RPMI8226 (cell line): ENCODE results near the gene SSNA1.

Experiments
- DNase-seq: peaks from one replicate; pipeline ENCODE4 v3.0.0-alpha.2; 2015

Gene SSNA1

DNA sequence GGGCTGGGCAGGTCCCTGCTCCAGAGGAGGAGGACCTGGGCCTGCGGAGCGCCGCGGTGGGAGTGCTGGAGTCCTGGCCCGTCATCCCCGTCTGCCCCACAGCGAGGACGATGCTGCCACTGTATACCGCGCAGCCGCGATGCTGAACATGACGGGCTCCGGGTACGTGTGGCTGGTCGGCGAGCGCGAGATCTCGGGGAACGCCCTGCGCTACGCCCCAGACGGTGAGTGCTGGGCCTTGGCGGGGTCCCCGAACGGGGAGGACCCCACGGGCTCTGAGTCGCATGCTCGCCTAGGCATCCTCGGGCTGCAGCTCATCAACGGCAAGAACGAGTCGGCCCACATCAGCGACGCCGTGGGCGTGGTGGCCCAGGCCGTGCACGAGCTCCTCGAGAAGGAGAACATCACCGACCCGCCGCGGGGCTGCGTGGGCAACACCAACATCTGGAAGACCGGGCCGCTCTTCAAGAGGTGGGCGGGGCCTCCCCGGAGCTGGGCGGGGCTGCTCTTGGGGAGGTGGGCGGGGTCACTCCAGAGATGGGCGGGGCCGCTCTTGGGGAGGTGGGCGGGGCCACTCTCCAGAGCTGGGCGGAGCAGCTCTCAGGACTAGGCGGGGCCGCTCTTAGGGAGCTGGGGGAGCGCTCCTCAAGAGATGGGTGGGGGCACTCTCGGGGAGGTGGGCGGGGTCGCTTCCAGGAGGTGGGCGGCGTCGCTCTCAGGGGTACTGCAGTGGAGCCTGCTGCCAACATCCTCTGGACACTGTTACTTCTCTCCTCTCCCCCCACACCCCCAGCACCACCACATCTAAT lies 31.7 kb upstream of the SSNA1 start:
- DNase-seq, result peak; percentile 85

- peak; percentile 93 for DNase-seq
Measured at GRCh38 chr9:137157618-137158415, 30.7 kb upstream of the SSNA1 start.

GRCh38 chr9:137158625-137159024 lies 29.9 kb upstream of the SSNA1 start:
- peak; percentile 91 for DNase-seq

GRCh38 chr9:137159105-137160053 lies 29.1 kb upstream of the SSNA1 start:
- peak; percentile 76 for DNase-seq

DNA sequence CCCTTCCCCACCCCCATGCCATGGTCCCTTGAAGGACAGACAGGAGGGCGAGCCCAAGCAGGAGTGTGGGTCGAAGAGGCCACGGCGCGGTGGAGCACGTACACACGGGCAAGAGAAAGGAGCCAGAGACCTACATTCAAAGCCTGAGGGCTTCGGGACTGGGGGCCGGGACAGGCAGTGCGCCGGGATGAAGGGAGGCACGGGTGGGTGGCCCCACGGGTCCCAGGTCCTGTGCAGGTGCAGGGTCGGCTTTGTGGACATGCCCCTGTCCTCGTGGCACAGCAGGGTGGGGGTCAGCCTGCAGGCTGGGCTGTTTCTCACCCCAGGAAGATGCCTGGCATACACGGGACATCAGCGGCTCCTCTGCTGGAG lies 28.4 kb upstream of the SSNA1 start:
- no peak for DNase-seq

GRCh38 chr9:137160716-137161557 lies 27.5 kb upstream of the SSNA1 start:
- peak; percentile 37 for DNase-seq

DNA sequence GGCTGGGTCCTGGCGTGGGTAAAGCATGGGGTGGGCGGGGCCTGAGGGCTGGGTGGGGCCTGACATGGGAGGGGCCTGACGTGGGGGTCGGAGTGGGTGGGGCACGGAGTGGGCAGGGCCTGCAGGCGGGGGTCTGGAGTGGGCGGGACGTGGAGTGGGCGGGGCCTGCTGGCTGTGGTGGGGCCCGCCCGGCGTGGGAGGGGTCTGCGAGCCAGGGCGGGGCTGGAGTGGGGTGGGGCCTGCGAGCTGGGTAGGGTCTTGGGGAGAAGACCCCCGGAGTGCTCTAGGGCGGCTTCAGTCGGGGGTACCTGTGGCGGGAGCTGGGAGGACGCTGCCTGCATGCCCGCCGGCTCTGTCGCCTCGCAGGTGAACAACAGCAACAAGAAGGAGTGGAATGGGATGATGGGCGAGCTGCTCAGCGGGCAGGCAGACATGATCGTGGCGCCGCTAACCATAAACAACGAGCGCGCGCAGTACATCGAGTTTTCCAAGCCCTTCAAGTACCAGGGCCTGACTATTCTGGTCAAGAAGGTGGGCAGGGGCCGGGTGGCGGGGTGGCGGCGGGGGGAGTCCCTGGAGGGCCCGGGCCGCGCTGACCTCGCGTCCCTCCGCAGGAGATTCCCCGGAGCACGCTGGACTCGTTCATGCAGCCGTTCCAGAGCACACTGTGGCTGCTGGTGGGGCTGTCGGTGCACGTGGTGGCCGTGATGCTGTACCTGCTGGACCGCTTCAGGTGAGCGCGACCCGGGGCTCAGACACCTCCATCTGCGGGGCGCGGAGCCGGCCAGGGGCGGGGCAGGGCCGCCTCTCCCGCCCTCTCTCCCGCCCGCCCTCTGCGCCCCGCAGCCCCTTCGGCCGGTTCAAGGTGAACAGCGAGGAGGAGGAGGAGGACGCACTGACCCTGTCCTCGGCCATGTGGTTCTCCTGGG lies 26.7 kb upstream of the SSNA1 start:
- peak; percentile 25 for DNase-seq

DNA sequence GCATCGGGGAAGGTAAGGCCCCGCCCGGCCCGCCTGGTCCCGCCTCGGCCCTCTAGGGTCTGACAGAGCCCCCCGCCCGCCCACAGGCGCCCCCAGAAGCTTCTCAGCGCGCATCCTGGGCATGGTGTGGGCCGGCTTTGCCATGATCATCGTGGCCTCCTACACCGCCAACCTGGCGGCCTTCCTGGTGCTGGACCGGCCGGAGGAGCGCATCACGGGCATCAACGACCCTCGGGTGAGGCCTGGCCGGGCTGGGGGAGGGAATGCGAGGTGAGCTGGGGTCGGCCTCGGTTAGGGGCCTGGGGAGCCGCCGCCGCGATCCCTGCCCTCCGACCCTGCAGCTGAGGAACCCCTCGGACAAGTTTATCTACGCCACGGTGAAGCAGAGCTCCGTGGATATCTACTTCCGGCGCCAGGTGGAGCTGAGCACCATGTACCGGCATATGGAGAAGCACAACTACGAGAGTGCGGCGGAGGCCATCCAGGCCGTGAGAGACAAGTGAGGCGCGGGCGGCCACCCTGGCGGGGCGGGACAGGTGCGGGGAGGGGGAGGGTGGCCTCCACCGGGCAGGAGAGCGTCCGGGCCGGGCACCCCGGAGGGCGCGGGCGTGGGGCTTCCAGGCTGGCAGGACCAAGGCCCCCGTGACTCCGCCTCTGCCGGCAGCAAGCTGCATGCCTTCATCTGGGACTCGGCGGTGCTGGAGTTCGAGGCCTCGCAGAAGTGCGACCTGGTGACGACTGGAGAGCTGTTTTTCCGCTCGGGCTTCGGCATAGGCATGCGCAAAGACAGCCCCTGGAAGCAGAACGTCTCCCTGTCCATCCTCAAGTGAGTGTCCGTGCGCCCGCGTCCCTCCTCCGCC lies 25.7 kb upstream of the SSNA1 start:
- DNase-seq, result peak; percentile 30

- peak; percentile 22 for DNase-seq
Measured at GRCh38 chr9:137163365-137163715, 25.1 kb upstream of the SSNA1 start.

DNA sequence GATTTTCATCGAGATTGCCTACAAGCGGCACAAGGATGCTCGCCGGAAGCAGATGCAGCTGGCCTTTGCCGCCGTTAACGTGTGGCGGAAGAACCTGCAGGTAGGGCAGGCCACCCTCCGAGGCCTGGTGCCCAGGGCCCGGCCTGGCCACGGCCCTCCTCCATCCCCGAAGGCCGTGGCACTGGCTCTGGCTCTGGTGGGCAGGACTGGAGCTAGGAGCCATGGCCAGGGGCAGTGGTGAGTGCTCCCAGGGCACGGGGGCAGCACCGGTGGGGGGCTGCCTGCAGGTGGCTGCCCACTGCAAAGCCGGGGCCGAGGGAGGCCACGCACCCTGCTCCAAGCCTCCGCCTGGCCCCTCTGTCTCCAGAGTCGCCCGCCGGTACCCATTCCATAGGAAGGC lies 24.7 kb upstream of the SSNA1 start:
- DNase-seq, result no peak

- no peak for DNase-seq
Measured at GRCh38 chr9:137164370-137165249, 23.9 kb upstream of the SSNA1 start.

GRCh38 chr9:137165250-137165836 lies 23.1 kb upstream of the SSNA1 start:
- no peak for DNase-seq

DNA sequence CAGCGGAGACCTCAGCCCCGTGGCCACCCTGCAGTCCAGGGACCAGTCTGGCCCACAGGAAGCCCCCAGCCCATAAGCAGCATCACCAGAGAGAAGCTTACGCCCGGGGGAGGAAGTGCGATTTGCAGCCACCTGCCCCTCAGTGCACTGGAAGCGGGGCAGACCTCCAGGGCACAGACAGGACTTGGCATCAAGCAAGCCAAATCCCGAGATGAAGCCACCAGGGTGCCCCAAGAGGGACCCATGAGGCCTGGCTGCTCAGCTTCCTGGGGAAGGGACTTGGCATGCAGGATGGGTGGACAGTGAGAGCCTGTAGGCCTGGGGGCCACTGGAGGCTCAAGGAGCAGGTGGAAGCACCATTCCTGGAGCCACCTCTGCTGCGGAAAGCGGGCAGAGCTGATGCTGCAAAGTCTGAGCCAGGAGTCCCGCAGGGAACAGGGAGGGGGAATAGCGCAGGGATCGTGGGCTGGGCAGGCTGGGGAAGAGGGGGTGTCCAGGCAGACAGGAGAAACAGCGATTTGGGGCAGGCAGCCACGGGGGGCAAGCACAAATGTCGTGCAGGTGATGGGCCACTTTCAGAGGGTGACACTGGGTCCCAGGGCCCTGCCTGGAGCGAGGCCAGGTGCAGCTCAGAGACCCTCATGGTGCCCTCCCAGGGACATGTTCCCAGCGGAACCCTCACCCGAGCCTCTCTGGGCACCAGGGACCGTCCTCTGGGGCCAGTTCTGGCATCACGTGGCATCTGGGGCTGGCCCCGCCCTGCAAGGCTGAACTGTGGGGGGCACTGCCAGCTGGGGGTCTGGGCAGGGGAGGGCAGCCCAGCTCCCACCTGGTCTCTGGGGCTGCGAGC lies 21.9 kb upstream of the SSNA1 start:
- DNase-seq, result peak; percentile 23

GRCh38 chr9:137167277-137167746 lies 21.2 kb upstream of the SSNA1 start:
- peak; percentile 86 for DNase-seq

DNA sequence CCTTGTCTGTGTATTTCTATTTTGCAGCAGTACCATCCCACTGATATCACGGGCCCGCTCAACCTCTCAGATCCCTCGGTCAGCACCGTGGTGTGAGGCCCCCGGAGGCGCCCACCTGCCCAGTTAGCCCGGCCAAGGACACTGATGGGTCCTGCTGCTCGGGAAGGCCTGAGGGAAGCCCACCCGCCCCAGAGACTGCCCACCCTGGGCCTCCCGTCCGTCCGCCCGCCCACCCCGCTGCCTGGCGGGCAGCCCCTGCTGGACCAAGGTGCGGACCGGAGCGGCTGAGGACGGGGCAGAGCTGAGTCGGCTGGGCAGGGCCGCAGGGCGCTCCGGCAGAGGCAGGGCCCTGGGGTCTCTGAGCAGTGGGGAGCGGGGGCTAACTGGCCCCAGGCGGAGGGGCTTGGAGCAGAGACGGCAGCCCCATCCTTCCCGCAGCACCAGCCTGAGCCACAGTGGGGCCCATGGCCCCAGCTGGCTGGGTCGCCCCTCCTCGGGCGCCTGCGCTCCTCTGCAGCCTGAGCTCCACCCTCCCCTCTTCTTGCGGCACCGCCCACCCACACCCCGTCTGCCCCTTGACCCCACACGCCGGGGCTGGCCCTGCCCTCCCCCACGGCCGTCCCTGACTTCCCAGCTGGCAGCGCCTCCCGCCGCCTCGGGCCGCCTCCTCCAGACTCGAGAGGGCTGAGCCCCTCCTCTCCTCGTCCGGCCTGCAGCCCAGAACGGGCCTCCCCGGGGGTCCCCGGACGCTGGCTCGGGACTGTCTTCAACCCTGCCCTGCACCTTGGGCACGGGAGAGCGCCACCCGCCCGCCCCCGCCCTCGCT lies 20.5 kb upstream of the SSNA1 start:
- peak; percentile 98 for DNase-seq

DNA sequence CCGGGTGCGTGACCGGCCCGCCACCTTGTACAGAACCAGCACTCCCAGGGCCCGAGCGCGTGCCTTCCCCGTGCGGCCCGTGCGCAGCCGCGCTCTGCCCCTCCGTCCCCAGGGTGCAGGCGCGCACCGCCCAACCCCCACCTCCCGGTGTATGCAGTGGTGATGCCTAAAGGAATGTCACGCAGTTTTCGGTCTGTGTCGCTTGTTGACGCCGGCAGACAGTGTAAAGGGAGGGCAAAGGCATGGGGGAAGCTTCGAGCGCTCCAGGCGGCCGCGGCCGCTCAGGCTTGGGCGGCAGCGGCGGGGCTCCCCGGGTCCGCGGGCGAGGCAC lies 19.9 kb upstream of the SSNA1 start:
- peak; percentile 62 for DNase-seq
